SU-DHL-6 (cell line): ENCODE data around the gene DLG2.

Experiments used
- EZH2phosphoT487 ChIP-seq: fragments of 200-600 bp; sonication (generic), shearing (Covaris generic); conservative IDR thresholded peaks from 2 replicates; pipeline ENCODE4 v1.6.1; 2018; ENCODE audit warnings: mild to moderate bottlenecking, antibody characterized with exemption, low read length, moderate library complexity, mixed read lengths
- TF ChIP-seq, protein P1 (sequence below): fragments of 200-600 bp; sonication (generic); IDR thresholded peaks from one replicate; pipeline ENCODE4 v1.5.1; 2017; ENCODE audit warnings: antibody characterized with exemption, mild to moderate bottlenecking, low read length, moderate library complexity; ENCODE audit not compliant: insufficient read depth, poor library complexity, severe bottlenecking

DNA sequence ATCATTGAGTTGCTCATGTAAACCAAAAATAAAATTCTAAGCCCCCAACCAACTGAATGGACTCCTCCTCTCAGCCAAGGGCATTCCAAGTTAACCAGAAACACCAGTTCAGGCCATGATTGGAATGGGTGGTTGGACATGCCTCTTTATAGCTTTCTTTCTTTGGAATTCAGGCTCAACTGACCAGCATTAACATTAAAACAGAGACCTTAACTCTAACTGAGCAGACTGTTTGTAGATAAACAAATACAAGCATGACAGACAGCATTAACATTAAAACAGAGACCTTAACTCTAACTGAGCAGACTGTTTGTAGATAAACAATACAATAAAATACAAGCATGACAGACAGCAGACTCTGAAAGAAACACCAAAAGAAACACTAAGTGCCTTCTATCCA lies 278.2 kb downstream of the DLG2 start:
- TF ChIP-seq, protein P1, sequence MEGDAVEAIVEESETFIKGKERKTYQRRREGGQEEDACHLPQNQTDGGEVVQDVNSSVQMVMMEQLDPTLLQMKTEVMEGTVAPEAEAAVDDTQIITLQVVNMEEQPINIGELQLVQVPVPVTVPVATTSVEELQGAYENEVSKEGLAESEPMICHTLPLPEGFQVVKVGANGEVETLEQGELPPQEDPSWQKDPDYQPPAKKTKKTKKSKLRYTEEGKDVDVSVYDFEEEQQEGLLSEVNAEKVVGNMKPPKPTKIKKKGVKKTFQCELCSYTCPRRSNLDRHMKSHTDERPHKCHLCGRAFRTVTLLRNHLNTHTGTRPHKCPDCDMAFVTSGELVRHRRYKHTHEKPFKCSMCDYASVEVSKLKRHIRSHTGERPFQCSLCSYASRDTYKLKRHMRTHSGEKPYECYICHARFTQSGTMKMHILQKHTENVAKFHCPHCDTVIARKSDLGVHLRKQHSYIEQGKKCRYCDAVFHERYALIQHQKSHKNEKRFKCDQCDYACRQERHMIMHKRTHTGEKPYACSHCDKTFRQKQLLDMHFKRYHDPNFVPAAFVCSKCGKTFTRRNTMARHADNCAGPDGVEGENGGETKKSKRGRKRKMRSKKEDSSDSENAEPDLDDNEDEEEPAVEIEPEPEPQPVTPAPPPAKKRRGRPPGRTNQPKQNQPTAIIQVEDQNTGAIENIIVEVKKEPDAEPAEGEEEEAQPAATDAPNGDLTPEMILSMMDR, result no peak
- no peak for TF ChIP-seq EZH2phosphoT487
